Epithelial cell of proximal tubule (primary cell): ENCODE results near the gene NTN5. TPM values are rescaled to one million over a fixed set of nuclear protein-coding genes. Genes with fewer than 3 reads are reported as not detected.
"Not testable (repeated sequence)": the region's sequence is repeated elsewhere in the genome, so short reads cannot be mapped to it uniquely, and the experiment has no call there.

Experiments used
- DNase-seq: peaks from one replicate; pipeline ENCODE4 v3.0.0-alpha.2; 2011; ENCODE audit warnings: low read depth
- H3K4me3 ChIP-seq: 2 replicates; pipeline ENCODE4 v1.5.1; 2011; ENCODE audit warnings: low read depth, mild to moderate bottlenecking, low read length
- CTCF ChIP-seq: conservative IDR thresholded peaks from 2 replicates; pipeline ENCODE4 v1.5.1; 2012; ENCODE audit warnings: low read depth, mild to moderate bottlenecking, low read length
- total RNA-seq: library from RNA; depleted of rRNA; stranded (reverse); fragments of >200 nt; gene quantifications from 2 replicates; pipeline ENCODE4 v1.2.3, GENCODE V29; 2015

The NTN5 gene
- total RNA-seq, 1 donor from 2014 or later: not detected

GRCh38 chr19:48695743-48696352, 23.0 kb upstream of the NTN5 start, which contains the start of gene FUT2:
TSS of gene FUT2 (plus strand) at chr19:48695971. CDS start at chr19:48702957, 6,986 bp downstream.
- H3K4me3 ChIP-seq: peak within 1 kb of the TSS; percentile 43
- no peak for TF ChIP-seq CTCF
- no peak for DNase-seq

- DNase-seq, H3K4me3 ChIP-seq: not testable (repeated sequence)
These were observed 20.8 kb upstream of the NTN5 start for GRCh38 chr19:48693629-48694028.

- no peak for DNase-seq
- H3K4me3 ChIP-seq: no peak overlapping the region
- no peak for TF ChIP-seq CTCF
These were observed 16.6 kb upstream of the NTN5 start for GRCh38 chr19:48689449-48689848.

GRCh38 chr19:48687776-48688175, 15.0 kb upstream of the NTN5 start:
- no peak for TF ChIP-seq CTCF
- no peak for DNase-seq
- H3K4me3 ChIP-seq: no peak overlapping the region

GRCh38 chr19:48686637-48687036, 13.8 kb upstream of the NTN5 start:
- not testable (repeated sequence) for H3K4me3 ChIP-seq, DNase-seq

- TF ChIP-seq CTCF: no peak
- no peak for DNase-seq
- no peak overlapping the region for H3K4me3 ChIP-seq
These were observed 13.3 kb upstream of the NTN5 start for GRCh38 chr19:48686088-48686487.

- H3K4me3 ChIP-seq: no peak overlapping the region
- TF ChIP-seq CTCF: no peak
- DNase-seq: no peak
These were observed 12.8 kb upstream of the NTN5 start for GRCh38 chr19:48685583-48685982.

GRCh38 chr19:48683349-48683748, 10.5 kb upstream of the NTN5 start:
- no peak for DNase-seq
- no peak for TF ChIP-seq CTCF

More at GRCh38 chr19:48683349-48683748, 10.5 kb upstream of the NTN5 start:
- H3K4me3 ChIP-seq: no peak overlapping the region
